PC-9 (cell line): ENCODE data around the gene SLC25A29. TPM values are rescaled to one million over a fixed set of nuclear protein-coding genes. Genes with fewer than 3 reads are reported as not detected.

Experiments used
- BruUV-seq: library from RNA; stranded (reverse); fragments of 400-500 nt; replicated peaks from 2 replicates; lab custom pipeline; 2021; lab: Mats Ljungman, UMichigan
- CTCF ChIA-PET: fragments of 300-600 bp; sonication (Branson Sonifier 250); formaldehyde crosslinking; loops from one replicate; lab custom pipeline; 2022; ENCODE audit warnings: antibody characterized with exemption; lab: Charles Lee
- POLR2A ChIA-PET: fragments of 300-600 bp; sonication (Branson Sonifier 250); formaldehyde crosslinking; loops from one replicate; lab custom pipeline; 2022; ENCODE audit warnings: antibody characterized with exemption; ENCODE audit not compliant: unreplicated experiment; lab: Charles Lee
- DNase-seq, 2 experiments: peaks; one replicate each; pipeline versions ENCODE4 v3.0.0 to v3.0.0-alpha.2; 2015 to 2022; ENCODE audit warnings: mixed read lengths in 1 of 2
- H2AFZ ChIP-seq: fragments of 200-600 bp; sonication (generic); 2 replicates; pipeline ENCODE4 v1.8.1; 2017; ENCODE audit warnings: antibody characterized with exemption
- H3F3A ChIP-seq: fragments of 200-600 bp; sonication (generic); 2 replicates; pipeline ENCODE4 v1.8.1; 2017; ENCODE audit warnings: antibody characterized with exemption, mild to moderate bottlenecking, low read depth; ENCODE audit not compliant: insufficient read depth
- H3K27ac ChIP-seq: fragments of 200-600 bp; sonication (generic); 2 replicates; pipeline ENCODE4 v1.6.1; 2016; ENCODE audit warnings: mixed run types
- H3K27me3 ChIP-seq: fragments of 200-600 bp; sonication (generic); 2 replicates; pipeline ENCODE4 v1.6.1; 2016; ENCODE audit warnings: low read depth, mixed run types; ENCODE audit not compliant: insufficient read depth
- H3K36me3 ChIP-seq: fragments of 200-600 bp; sonication (generic); 2 replicates; pipeline ENCODE4 v1.6.1; 2016; ENCODE audit warnings: low read depth, mixed run types
- H3K4me1 ChIP-seq: fragments of 200-600 bp; sonication (generic); replicated peaks from 2 replicates; pipeline ENCODE4 v1.6.1; 2016; ENCODE audit warnings: mixed run types; ENCODE audit not compliant: insufficient read depth
- H3K4me2 ChIP-seq: fragments of 200-600 bp; sonication (generic); 2 replicates; pipeline ENCODE4 v1.6.1; 2017; ENCODE audit warnings: mixed run types
- H3K4me3 ChIP-seq: fragments of 200-600 bp; sonication (generic); 2 replicates; pipeline ENCODE4 v1.6.1; 2016; ENCODE audit warnings: mixed run types
- H3K79me2 ChIP-seq: fragments of 200-600 bp; sonication (generic); 2 replicates; pipeline ENCODE4 v1.6.1; 2017; ENCODE audit warnings: low read depth, mixed run types
- H3K9me2 ChIP-seq: fragments of 200-600 bp; sonication (generic); 2 replicates; pipeline ENCODE4 v1.8.1; 2017; ENCODE audit warnings: mild to moderate bottlenecking; ENCODE audit not compliant: insufficient read depth
- H3K9me3 ChIP-seq: fragments of 200-600 bp; sonication (generic); 2 replicates; pipeline ENCODE4 v1.8.1; 2016; ENCODE audit warnings: low read depth; ENCODE audit not compliant: insufficient read depth
- H4K20me1 ChIP-seq: fragments of 200-600 bp; sonication (generic); 2 replicates; pipeline ENCODE4 v1.8.1; 2017; ENCODE audit not compliant: insufficient read depth
- CTCF ChIP-seq: fragments of 200-600 bp; sonication (generic); conservative IDR thresholded peaks from 2 replicates; pipeline ENCODE4 v1.6.1; 2017; ENCODE audit warnings: mixed run types, antibody characterized with exemption, mild to moderate bottlenecking, moderate library complexity
- EZH2 ChIP-seq: fragments of 200-600 bp; sonication (generic); IDR thresholded peaks from 2 replicates; pipeline ENCODE4 v1.8.0; 2017; ENCODE audit warnings: antibody characterized with exemption, low read depth
- intact Hi-C: fragments of 100-400 bp; cut with micrococcal nuclease; formaldehyde crosslinking; loops from one replicate; pipeline ENCODE4 v1.10.0; 2022; ENCODE audit not compliant: unreplicated experiment
- total RNA-seq: library from RNA; stranded (reverse); gene quantifications from 2 replicates; pipeline ENCODE4 v1.2.3, GENCODE V29; 2021

Gene SLC25A29
- total RNA-seq, 1 experiment from 2014 or later, result 6.9 TPM

DNA sequence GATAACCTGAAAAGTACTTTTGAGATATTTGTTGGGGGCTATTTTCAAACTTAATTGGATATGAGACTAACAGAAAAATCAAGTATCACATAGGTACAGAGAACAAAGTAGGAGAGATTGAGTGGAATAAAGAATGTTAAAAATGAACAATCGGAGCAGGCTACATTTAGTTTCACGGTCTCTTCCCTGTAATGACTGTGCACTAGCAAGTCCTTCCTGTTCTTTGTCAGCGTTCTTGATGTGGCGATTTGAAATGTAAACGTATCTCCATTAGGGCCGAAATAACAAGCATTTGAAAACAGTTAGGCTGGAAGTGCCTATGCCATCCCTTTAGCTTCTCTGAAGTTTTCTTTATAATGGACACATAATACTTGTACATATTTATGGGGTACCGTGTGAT is 31.0 kb downstream of the SLC25A29 start:
- Histone ChIP-seq H3K4me1 (no peaks in the 10 kb centered on the region), H3K79me2 (peaks cover 85% of the 10 kb centered on the region), H3K36me3 (no peaks in the 10 kb centered on the region), H3K4me3 (no peak overlapping the region), H3K27me3 (no peaks in the 10 kb centered on the region), H4K20me1 (peaks cover 76% of the 10 kb centered on the region), H3K4me2 (no peak overlapping the region), H3K27ac (no peak overlapping the region), H3K9me3 (no peaks in the 10 kb centered on the region), H2AFZ (no peak overlapping the region), H3F3A (peaks cover 3% of the 10 kb centered on the region; the same call in 1 of the 2 replicates), H3K9me2 (no peaks in the 10 kb centered on the region)
- no TSS peak for BruUV-seq
- DNase-seq, result no peak
- ChIA-PET CTCF (no interaction called here), POLR2A (no interaction called here)
- TF ChIP-seq EZH2 (no peak), CTCF (no peak)
- intact Hi-C loops, result no loop called here

GRCh38 chr14:100274250-100274649 is 32.0 kb downstream of the SLC25A29 start:
- Histone ChIP-seq H3K27me3 (no peaks in the 10 kb centered on the region), H4K20me1 (peaks cover 73% of the 10 kb centered on the region), H3K9me3 (no peaks in the 10 kb centered on the region), H3K36me3 (no peaks in the 10 kb centered on the region), H2AFZ (no peak overlapping the region), H3K79me2 (peaks cover 81% of the 10 kb centered on the region), H3K27ac (no peak overlapping the region), H3K4me2 (no peak overlapping the region), H3F3A (peaks cover 9% of the 10 kb centered on the region; the same call in 1 of the 2 replicates), H3K9me2 (no peaks in the 10 kb centered on the region), H3K4me3 (no peak overlapping the region), H3K4me1 (no peaks in the 10 kb centered on the region)
- no TSS peak for BruUV-seq
- DNase-seq, result no peak
- intact Hi-C loops, result no loop called here
- CTCF ChIA-PET, result no interaction called here
- POLR2A ChIA-PET, result no interaction called here
- TF ChIP-seq EZH2 (no peak), CTCF (no peak)

DNA sequence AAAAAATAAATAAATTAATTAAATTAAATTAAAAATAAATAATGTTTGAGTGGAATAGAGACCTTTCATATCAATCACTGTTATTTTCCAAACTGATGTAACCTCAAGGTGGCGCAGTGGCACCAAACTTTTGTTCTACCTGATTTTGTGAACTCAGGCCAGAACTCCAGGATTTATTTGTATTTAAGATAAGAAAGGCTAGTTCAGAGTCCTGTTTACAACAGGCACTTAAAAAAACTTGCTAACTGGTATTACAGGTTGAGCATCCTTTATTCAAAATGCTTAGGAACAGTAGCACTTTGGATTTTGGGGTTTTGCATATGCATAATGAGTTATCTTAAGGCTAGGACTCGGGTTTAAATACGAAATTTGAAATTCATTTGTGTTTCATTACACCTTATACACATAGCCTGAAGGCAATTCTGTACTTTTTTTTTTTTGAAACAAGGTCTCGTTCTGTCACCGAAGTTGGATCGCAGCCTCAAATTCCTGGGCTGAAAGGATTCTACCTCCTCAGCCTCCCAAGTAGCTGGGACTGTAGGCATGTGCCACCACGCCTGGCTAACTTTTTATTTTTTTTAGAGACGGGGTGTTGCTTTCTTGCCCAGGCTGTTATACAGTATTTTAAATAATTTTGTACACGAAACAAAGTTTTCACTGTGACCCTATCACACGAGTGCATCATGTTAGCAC is 34.9 kb downstream of the SLC25A29 start:
- no peaks in the 10 kb centered on the region for H3K27me3 ChIP-seq
- ChIA-PET CTCF (no interaction called here), POLR2A (interaction anchor here (0.6 kb wide), 1 partner anchor 9 kb away, joined by 4 read pairs; no protein-coding TSS in a partner anchor)
- H3F3A ChIP-seq, result peaks cover 15% of the 10 kb centered on the region; the same call in 1 of the 2 replicates
- H3K27ac ChIP-seq, result no peak overlapping the region
- H2AFZ ChIP-seq, result no peak overlapping the region
- H3K4me3 ChIP-seq, result no peak overlapping the region
- H3K9me2 ChIP-seq, result no peaks in the 10 kb centered on the region
- H3K4me1 ChIP-seq, result no peaks in the 10 kb centered on the region
- intact Hi-C loops, result no loop called here
- H3K36me3 ChIP-seq, result no peaks in the 10 kb centered on the region
- no TSS peak for BruUV-seq
- peaks cover 84% of the 10 kb centered on the region for H3K79me2 ChIP-seq
- no peak overlapping the region for H3K4me2 ChIP-seq
- no peak for TF ChIP-seq EZH2
- TF ChIP-seq CTCF, result peak; percentile 37; the same call in 1 of the 2 replicates
- DNase-seq, result peak; percentile 8 to 40
- no peaks in the 10 kb centered on the region for H3K9me3 ChIP-seq
- H4K20me1 ChIP-seq, result peaks cover 78% of the 10 kb centered on the region
